GM18498 (cell line): ENCODE results near the gene NAPG.
"Not testable (repeated sequence)": the region's sequence is repeated elsewhere in the genome, so short reads cannot be mapped to it uniquely, and the experiment has no call there.

ENCODE experiments used
- ATAC-seq: cut with Tn5 transposase; IDR thresholded peaks from one replicate; pipeline ENCODE4 v1.9.1; 2021; ENCODE audit warnings: mild to moderate bottlenecking, moderate library complexity; ENCODE audit not compliant: unreplicated experiment

The NAPG gene

DNA sequence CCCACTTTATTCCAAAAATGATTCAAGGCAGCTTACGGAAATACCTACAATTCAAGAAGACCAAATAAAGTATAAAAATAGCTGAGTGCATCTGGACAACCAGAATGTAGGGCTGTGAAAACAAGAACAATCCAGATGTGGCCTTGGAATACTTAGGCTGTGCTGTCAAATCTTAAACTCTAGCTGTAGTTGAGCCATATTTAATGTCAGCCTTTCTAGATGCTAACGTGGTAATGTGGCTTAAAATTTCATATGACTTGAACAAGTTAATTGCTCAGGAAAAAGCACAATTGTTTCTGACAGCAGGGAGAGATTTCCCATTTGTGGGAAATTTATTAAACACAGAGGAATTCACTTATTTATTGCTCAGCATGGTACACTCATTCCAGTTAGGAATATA, 14.6 kb upstream of the NAPG start:
- no peak for ATAC-seq

DNA sequence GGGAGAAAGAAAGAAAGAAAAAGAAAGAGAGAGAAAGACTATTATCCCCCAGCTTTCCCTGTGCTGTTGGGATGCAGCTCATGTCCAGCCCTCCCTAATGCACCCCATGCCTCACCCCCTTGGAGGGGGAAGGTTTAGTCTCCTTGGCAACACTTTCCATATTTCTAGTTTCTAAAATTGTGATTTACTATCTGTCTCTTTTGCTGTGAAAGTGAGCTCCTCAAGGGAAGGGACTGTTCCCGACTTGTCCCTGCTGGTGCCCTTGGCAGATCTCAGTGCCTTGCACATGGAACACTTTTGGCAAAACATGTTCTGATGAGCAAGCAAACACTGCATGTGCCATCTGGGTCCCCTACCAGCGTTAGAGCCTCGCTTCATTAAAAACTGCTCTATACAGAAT, 11.7 kb upstream of the NAPG start:
- no peak for ATAC-seq

DNA sequence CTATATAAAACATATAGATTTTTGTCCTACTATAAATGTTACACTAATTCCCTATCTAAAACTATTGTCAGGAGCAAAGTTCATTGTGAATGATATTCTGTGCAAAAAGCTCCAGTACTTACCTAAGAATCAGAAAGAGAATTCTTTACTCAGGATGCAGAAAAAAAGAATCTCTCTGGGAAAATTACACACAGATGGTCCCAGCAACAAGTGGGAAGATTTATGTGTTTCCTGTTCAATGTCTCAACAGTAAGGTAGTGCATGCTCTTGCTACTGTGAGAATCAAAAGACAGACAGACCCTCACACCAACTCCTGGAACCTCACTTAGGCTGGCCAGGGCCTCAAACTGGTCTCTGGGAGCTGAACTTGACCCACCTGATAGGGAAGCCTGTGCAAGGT, 11.2 kb upstream of the NAPG start:
- ATAC-seq = no peak

DNA sequence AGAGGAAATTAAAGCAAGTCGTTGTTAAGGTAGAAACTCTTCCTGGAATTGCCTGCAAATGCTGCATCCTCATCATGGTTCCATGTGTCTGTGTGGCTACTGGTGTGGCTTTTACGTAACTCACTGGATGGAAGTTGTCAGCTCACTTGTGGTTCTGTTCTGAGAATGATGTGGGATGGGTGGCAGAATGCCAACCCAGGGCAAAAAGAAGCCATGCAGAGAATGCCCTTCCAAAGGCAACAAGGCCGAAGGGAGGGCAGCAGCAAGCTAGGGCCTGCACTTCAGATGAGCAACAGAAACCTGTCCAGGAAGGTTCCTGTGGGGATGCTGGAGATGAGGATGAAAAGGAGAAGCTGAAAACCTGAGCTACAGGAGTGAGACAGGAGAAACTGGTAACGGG, 10.4 kb upstream of the NAPG start:
- ATAC-seq = no peak

DNA sequence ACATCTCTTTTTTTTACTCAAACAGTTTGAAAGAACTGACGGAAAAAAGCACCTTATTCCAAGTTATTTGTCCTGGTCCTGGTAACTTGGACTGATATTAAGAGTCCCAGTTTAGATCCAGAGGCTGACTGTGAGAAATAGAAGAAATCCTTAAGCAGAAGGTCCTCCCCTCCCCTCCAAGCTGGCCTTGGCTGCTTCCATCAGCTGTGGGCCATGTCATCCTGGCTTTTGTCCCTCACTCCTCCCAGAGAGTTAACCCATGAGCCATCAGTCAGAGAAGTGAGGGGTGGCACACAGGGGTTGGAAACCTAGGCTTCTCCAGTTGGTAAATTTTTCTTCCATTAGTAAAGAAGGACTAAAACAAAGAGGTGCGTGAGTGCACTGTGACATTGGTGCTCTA, 9.7 kb upstream of the NAPG start:
- ATAC-seq = no peak

DNA sequence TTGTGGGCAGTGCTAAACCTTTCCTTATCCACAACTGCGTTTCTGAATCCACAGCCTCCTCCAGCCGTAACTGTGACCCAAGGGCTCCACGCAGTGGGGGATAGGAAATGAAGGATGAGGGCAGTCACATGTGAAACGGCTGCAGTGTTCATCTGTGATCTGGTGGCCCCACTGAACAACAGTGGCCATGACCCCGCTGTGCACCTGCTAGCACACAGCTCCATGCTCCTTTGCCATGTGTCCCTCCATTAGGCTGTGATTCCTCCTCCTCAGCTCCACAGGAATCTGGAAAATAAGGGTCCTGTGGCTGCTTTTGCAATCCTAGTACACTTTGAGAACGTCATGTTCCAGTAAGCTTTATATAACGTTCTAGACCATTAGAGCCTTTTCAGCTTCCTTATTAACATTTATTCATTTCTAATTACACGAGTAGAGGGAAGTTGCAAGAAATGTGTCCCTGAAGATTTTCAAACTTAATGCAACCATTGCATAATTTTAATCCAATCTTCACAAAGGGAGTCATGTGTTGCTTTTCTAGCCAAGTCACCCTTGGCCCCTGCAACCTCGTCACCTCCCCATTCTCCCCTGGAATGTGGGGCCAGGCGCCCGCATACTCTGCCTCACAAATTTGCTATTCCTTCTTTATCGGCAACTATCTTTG, 7.1 kb upstream of the NAPG start:
- no peak for ATAC-seq

DNA sequence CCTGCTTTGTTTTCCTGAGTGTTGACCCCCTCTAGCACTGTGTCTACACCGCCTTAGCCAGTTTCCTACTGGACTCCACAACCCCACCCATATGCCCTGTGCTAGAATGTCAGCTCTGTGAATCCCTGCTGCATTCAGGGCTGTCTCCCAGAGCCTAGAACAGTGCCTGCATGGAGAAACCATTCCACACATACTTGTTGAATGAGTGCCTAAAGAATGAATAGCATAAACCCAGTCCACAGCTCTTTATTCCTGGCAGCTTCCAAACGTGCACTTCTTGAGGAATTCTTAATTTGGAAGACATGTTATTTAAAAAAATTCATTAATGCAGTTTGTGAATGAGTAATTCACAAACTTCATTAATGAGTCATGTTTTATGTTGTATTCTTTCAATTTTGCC, 6.5 kb upstream of the NAPG start:
- ATAC-seq = no peak

DNA sequence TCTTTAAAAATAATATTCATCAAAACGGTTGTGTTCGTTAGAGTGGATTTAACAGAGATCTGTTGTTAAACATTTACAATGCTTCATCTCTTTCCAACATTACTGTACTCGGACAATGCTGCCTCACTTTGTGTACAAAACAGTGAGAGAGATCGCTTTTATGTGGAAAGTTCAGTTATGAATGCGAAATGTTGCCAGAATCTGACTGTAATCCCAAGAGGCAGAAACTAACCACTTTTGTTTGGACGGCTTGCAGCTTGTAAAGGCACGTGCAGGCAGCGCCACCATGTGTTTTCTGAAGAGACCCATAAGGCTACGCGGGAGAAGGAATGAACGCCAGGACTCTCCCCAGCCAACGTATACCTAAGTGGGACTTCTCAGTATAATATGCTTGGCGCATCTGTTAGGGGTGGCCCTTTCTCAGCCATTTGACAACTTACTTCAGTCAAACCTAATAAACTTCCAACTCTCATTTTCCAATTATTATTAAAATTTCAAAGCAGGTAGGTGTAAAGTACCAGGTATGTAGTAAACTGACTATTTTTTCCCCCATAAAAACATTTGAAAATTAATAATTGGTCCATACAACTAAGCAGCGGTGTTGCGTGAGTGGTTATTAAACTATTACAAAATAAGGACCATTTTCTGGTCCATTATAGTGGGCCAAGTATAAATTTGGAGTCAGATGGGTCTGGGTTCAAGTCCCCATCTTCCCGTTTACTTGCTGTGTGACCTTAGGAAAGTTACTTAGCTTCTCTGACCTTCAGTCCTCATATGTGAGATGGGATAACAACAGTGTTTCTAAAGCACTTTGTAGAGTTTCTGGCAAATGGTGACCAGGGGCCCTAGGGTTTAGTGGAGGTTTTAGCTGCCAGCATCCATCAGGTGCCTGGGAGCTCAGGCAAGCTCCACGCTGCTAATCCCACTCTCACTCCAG, 5.6 kb upstream of the NAPG start:
- ATAC-seq = peak; percentile 86

DNA sequence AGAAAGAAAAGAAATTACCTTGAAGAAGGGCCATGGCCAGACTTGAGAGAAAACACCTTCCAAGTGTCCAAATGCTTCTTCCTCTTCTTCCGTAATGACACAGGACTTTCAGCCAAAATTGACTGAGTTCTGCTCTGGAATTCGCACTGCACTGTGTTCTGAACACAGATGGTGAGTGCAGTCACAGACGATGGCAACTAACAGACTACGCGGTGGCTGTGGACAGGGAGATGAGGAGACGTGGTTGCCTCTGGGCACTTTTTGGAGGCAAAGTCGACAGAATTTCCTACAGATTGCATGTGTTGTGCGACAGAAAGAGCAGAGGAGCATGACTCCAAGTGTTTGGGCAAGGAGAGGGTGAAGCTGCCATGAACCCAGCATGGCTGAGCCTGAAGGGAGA, 4.3 kb upstream of the NAPG start:
- no peak for ATAC-seq

DNA sequence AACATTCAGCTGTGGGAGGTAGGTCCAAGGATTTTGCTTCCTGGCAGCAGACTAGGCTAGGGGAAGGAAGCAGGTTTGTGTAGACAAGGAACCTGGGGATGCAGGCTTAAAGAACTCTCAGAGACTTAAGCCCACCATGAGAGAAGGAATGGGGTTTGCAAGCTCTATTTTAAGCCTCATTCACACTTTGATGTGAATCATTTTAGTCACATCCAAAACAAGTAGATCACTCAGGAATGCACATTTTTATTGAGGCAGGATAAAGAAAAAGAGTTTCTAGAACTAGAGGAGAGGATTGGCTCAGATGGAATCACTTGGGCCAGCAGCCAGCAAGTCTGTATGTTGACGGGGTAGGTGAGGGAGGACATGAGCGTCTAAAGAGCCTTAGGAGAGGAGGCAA, 3.3 kb upstream of the NAPG start:
- no peak for ATAC-seq

DNA sequence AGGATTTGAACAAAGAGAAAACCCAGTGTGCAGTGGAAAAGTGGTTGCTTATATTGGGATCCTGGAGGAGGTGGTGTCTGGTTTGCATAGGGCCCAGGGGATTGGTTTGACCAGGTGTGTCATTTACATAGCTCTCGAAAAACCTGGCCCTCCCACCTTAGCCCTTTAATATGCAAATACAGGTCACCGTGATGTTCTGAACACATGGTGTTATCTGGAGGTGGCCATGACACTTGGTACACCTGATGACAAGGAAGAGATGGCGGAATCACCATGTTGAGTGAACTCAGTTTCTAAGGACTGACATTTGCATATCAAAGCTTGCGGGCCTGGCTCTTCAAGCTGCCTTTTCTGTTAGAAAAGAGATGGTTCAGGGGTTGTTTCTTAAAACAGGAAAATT, 2.3 kb upstream of the NAPG start:
- ATAC-seq = no peak

DNA sequence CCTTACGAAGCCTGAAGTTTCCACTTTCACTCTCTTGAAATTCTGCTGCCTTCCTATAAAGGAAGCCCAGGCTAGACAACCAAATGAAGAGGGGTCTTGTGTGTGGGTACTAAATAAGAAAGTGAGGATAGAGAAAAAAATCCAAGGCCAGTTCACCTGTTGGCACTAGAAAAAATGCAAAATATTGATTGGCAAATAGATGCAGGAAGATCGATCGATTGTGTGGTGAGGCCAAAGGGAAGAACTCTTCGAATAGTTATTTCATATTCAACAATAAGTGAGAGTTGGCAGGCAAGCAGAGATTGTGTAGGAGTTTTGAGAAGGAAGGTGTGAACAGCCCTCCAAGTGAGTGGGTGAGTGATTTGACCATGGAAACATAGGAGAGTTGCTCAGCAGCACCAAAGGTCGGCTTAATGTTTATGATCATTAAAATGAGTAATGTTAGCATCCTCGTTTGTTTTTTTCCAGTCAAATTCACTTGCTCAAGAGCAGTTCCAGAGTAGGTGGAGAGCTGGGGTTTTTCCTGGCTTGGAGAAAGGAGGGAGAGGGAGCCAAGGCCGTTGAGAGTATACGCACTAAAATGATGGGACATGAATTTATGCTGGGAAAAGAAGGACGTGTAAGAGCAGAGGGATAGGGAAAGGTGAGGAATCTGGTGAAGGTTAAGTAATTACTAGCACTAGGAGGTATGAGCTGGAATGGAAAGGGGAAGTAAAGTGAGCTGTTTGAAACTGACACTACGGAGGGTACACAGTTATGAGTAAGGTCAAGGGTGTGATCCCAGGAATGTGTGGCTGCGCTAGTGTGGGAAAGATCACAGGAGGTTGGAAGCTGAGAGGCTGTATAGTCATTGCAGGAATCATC, 1.1 kb upstream of the NAPG start:
- ATAC-seq = no peak

DNA sequence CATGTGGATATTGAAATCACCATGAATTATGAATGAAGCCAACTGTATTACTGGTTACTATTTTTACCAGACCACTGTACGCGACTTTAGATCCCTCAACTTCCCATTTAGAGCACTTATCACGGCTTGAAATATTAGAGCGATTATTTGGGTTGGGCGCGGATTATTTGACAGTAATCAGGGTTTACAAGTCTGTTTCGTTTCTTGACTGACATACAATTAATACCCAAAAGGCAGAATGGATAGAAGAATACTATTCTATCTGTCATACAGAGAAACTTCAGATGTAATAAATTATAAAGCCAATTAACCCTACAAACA, 496 bp upstream of the NAPG start:
- no peak for ATAC-seq

DNA sequence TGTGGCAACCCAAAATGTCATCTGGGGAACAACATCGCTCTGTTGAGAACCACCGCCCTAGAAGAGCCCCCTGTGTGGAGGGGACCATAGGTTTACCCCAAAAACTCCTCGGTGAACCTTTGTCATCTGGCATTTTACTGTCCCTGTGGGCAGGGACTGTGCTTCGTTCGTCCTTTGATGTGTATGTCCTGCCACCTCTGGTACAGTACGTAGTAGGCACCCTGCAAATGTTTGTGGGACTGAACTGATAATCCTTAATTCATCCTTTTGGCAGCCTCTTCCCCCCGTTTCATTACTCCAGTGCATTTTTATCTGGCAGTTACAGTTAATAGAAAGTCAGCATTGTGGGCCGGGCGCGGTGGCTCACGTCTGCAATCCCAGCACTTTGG, 728 bp downstream of the NAPG start:
- no peak for ATAC-seq

DNA sequence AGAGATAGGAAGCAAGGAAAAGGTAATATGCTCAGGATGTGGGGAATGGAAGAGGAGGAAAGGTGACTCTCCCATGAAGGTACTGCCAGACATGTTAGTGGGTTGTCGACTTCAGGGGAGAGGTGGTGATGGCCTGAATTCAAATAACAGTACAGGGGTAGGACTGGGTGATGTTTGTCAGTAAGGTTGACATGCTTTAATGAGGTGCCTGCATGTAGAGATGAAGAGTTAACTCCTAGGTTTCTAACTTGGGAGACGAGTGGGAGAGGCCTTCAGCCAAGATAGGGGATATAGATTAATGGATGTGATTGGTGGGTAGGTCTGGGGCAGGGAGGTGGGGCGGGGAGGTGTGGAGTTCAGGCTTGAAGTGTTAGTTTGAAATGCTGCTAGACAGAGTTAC, 2.6 kb downstream of the NAPG start:
- no peak for ATAC-seq

DNA sequence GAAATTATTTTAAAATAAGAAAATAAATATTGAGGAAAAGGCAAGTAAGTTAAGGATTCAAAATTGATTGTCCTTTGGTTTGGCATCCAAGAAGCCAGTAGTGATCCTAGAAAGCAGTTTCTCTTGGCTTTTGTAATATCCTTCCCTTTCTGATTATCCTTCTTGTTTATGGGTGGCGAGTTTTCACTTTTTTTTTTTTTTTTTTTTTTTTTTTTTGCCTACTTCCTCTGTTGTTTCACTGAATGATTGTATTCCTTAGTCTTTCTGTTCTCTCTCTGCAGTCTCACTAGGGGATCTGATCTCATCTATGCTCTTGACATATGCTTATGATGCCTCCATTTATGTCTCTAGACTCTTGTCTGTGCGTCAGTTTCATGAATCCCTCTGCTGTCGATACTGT, 4.2 kb downstream of the NAPG start:
- no peak for ATAC-seq

DNA sequence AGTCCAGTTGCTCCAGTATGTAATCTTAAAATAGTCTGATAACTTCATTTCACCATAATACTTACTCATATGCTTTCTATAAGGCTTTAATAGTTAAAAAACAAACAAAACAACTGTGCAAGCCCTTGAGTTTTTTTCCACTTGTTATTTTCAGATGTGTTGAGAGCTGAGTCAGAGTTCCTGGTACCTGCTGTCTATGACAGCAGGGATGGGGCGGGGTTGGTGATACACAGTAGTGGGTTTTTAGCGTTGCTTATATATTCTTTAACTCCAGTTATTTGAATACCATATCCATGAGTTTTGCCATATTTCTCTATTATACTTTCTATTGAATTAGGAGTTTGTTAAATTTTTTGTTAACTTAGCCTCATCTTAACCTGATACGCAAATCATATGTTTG, 5.0 kb downstream of the NAPG start:
- no peak for ATAC-seq

DNA sequence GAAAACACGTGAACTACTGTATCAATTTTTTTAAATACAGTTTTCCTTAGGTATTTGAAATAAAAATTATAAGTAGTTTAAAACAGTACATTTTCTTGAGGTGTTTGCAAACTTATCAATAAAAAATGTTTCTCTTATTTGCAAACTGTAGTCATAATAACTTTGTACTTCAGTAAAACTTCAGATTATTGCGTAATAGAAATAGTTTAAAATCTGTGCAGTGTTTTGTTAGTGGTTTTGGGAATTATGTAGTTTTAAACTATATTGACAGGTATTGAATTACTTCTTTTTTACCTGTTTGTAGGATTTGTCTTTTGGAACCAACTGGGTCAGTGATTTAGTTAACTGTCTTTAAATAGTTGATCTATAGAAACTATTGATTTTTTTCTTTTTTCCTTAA, 7.3 kb downstream of the NAPG start:
- ATAC-seq = no peak

DNA sequence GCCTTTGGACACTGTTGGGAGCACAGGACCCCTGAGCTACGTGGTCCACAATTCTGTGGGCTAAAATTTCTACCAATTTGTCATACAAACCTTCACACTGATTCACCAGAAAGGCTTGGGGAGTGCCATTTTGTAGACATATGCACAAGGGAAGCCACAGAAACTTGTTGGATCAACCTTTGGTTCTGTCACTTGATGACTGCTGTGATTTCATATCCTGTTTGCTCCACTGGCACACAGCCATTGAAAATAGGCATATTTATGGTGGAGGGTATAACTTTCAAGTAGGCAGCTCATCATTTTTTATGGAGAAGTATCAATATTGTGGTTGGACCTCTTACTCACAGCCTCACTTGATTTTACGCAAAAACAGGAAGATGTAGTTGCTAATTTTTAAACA, 10.5 kb downstream of the NAPG start:
- ATAC-seq = no peak

DNA sequence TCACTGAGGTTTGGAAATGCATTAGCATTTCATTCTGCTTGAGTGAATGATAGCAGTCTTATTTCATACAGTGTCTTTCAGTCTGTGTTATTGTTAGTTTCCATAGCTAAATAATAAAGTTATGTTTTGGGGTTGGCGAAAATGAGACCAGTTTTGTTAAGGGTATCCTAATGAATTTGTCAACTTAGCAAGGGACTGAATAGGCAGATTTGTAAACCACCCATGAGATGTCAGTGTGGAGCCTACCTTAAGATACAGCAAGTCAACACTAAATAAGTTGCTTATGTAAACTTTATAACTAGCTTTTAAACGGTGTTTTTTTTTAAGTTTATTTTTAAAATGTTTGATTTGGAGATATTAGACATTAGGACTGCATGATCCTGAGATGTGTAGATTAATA, 11.9 kb downstream of the NAPG start:
- no peak for ATAC-seq

DNA sequence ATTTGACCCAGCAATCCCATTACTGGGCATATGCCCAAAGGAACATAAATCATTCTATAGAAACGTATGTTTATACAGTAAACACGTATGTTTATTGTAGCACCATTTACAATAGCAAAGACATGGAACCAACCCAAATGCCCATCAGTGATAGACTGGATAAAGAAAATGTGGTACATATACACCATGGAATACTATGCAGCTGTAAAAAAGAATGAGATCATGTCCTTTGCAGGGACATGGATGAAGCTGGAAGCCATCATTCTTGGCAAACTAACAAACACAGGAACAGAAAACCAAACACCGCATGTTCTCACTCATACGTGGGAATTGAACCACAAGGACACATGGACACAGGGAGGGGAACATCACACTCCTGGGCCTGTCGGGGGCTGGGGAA, 13.3 kb downstream of the NAPG start:
- ATAC-seq = not testable (repeated sequence)

DNA sequence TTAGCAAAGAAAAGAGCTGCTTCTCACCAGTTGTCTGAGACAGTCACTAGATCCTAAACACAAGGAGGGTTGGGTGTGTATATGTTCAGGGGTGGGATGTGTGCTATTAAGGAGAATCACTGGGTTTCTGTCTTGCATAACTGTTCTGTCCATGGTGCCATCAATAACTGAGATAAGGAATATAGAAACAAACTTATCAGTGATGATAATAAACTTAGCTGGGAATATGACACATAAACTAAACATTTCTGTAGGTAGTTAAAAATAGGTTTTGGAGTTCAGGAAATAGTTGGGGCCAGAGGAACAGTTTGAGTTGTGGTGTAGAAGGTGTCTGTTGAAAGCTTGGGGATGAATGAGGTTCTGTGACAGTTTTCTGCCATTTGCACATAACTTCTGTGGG, 17.4 kb downstream of the NAPG start:
- ATAC-seq = no peak
